ENCODE data around the gene WDR82. TPM values are rescaled to one million over a fixed set of nuclear protein-coding genes. Genes with fewer than 3 reads are reported as not detected.
A peak's percentile ranks its signal among the peaks of the same experiment; 100 is the strongest.

The WDR82 gene
- total RNA-seq, 3 donors from 2014 or later (not counting 1 experiment from before 2014, with no cell fraction given): 108 to 131 (median 109) TPM

DNA sequence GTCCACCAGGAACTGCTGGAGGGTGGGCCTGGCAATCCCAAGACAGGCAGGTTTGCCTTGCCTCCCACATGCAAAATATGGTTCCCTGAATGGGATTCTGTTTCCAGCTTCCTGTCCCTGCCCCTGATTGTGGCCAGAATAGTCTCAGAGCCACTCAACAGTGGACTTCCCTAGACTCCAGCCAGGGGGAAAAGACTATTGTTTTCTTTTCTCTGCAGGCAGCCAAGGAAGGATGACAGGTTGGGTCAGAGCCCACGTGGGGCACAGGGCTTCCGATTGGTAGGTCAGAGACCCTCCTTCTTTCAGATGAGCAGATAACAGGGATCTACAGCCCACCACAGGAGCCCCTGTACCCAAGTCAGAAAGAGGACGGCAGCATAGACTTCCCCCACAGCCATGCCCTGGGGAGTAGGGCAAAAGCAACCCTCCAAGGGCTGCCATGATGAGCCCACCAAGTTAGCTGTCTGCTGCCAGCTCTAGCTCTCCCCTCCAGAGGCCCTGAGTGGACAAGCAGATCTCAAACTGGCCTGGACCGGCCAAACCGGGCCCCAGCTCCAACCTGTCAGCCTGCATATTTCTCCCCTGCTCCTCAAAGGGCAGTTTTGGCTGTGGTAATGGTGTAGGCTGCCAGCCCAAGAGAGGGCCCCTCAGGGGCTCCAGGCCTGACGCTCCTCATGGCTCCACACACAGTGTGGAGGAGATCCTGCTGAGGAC is 59.4 kb downstream of the WDR82 start:
- DNase-seq (peak in 1 of 2 donors; percentile 8), ATAC-seq (no peak)
- TF ChIP-seq, protein P1, sequence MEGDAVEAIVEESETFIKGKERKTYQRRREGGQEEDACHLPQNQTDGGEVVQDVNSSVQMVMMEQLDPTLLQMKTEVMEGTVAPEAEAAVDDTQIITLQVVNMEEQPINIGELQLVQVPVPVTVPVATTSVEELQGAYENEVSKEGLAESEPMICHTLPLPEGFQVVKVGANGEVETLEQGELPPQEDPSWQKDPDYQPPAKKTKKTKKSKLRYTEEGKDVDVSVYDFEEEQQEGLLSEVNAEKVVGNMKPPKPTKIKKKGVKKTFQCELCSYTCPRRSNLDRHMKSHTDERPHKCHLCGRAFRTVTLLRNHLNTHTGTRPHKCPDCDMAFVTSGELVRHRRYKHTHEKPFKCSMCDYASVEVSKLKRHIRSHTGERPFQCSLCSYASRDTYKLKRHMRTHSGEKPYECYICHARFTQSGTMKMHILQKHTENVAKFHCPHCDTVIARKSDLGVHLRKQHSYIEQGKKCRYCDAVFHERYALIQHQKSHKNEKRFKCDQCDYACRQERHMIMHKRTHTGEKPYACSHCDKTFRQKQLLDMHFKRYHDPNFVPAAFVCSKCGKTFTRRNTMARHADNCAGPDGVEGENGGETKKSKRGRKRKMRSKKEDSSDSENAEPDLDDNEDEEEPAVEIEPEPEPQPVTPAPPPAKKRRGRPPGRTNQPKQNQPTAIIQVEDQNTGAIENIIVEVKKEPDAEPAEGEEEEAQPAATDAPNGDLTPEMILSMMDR (IDR thresholded peaks at IDR 0.05): no peak
- Histone ChIP-seq H3K4me3 (ENCODE audit: low read length) (no peak overlapping the region), H3K9me3 (ENCODE audit: control insufficient read depth, insufficient read depth, low read length) (no peaks in the 10 kb centered on the region), H3K27me3 (ENCODE audit: control insufficient read depth, insufficient read depth, low read length) (no peaks in the 10 kb centered on the region), H3K4me1 (ENCODE audit: control insufficient read depth, insufficient read depth, low read length) (peaks cover 70% of the 10 kb centered on the region), H3K27ac (ENCODE audit: low read length) (peak overlapping the region; percentile 51), H3K36me3 (ENCODE audit: control insufficient read depth, insufficient read depth, low read length) (peaks cover 17% of the 10 kb centered on the region)
- Mint-ChIP-seq H3K4me3 (peak overlapping the region; percentile 82), H3K27ac (peak overlapping the region; percentile 68 to 80), H3K27me3 (ENCODE audit: low read depth in 2 of 2) (no peaks in the 10 kb centered on the region), H3K9me3 (no peaks in the 10 kb centered on the region), H3K36me3 (peaks cover 10% of the 10 kb centered on the region), H3K4me1 (peaks cover 39 to 40% of the 10 kb centered on the region in 2 donors)
- WGBS (ENCODE audit: insufficient coverage): 88% methylated on average over 5 of the region's 6 CpGs
- intact Hi-C loops (cut with micrococcal nuclease): no loop called here

DNA sequence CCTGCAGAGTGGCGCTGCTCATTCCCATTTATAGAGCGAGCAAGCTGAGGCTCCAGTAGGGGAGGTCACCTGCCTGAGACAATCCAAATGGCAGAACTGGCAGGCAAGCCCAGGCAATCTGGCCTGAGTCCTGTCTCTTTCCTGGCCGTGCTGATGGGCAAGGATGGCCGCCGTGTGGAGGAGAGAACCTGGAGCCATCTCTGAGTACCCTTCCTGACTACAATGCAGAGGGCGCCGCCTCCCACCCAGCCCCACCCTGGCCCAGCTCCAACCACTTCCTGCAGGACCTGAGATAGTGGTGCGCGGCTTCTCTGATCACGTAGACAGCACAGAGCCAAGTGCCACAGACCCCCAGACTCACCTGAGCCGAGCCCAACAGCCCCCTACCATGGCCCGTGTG is 60.0 kb downstream of the WDR82 start:
- ATAC-seq: peak; percentile 58 to 62 (median 61)
- H3K36me3 ChIP-seq (ENCODE audit: control insufficient read depth, insufficient read depth, low read length): peaks cover 23% of the 10 kb centered on the region
- peak in 1 of 2 donors; percentile 67 for DNase-seq
- no peaks in the 10 kb centered on the region for H3K27me3 ChIP-seq (ENCODE audit: control insufficient read depth, insufficient read depth, low read length)
- intact Hi-C loops (cut with micrococcal nuclease): no loop called here
- H3K4me1 Mint-ChIP-seq: peaks cover 39 to 40% of the 10 kb centered on the region in 2 donors
- TF ChIP-seq, protein P1 (IDR thresholded peaks at IDR 0.05): no peak
- 26% methylated on average over 11 of the region's 12 CpGs for WGBS (ENCODE audit: insufficient coverage)
- H3K27ac Mint-ChIP-seq: peak overlapping the region; percentile 68 to 80
- peak overlapping the region; percentile 51 for H3K27ac ChIP-seq (ENCODE audit: low read length)
- peaks cover 16% of the 10 kb centered on the region for H3K36me3 Mint-ChIP-seq
- H3K9me3 Mint-ChIP-seq: no peaks in the 10 kb centered on the region
- peak overlapping the region; percentile 9 for H3K4me3 ChIP-seq (ENCODE audit: low read length)
- H3K4me3 Mint-ChIP-seq: peak overlapping the region; percentile 82
- H3K27me3 Mint-ChIP-seq (ENCODE audit: low read depth in 2 of 2): no peaks in the 10 kb centered on the region
- H3K4me1 ChIP-seq (ENCODE audit: control insufficient read depth, insufficient read depth, low read length): peaks cover 70% of the 10 kb centered on the region
- no peaks in the 10 kb centered on the region for H3K9me3 ChIP-seq (ENCODE audit: control insufficient read depth, insufficient read depth, low read length)

DNA sequence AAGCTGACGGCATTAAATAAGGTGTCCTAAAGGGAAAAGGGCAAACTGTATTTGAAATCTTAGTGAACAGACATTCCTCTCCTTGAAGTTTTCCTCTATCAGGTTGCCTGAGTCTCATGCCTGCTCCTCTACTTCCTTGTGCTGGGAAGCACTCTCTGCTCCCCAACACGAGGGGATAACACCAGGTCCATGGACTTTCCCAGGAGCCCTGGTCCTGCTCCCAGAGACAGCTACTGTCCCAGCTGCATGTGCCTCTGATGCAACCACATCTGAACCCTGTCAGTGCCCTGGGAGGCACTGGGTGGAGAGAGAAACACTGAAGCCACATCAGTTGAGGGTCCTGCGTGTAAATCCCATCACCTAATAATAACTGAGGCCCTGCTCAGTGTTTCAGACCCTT is 60.4 kb downstream of the WDR82 start:
- intact Hi-C loops (cut with micrococcal nuclease): no loop called here
- peak overlapping the region; percentile 15 for H3K27ac ChIP-seq (ENCODE audit: low read length)
- Mint-ChIP-seq H3K9me3 (no peaks in the 10 kb centered on the region), H3K27me3 (ENCODE audit: low read depth in 2 of 2) (no peaks in the 10 kb centered on the region), H3K4me3 (peak overlapping the region; percentile 82), H3K36me3 (peaks cover 17% of the 10 kb centered on the region), H3K4me1 (peaks cover 39 to 40% of the 10 kb centered on the region in 2 donors), H3K27ac (peak overlapping the region; percentile 68 to 80)
- H3K4me3 ChIP-seq (ENCODE audit: low read length): peak overlapping the region; percentile 9
- WGBS (ENCODE audit: insufficient coverage): 52% methylated on average over 3 of the region's 3 CpGs
- H3K27me3 ChIP-seq (ENCODE audit: control insufficient read depth, insufficient read depth, low read length): no peaks in the 10 kb centered on the region
- DNase-seq: peak in 1 of 2 donors; percentile 20
- ATAC-seq: peak in 1 of 3 donors; percentile 3
- TF ChIP-seq, protein P1 (IDR thresholded peaks at IDR 0.05): no peak
- H3K36me3 ChIP-seq (ENCODE audit: control insufficient read depth, insufficient read depth, low read length): peaks cover 28% of the 10 kb centered on the region
- H3K4me1 ChIP-seq (ENCODE audit: control insufficient read depth, insufficient read depth, low read length): peaks cover 67% of the 10 kb centered on the region
- H3K9me3 ChIP-seq (ENCODE audit: control insufficient read depth, insufficient read depth, low read length): no peaks in the 10 kb centered on the region

Data from natural killer cell (primary cell).